Posterior vena cava (tissue), 2 donors: Measurements from ENCODE around the gene BBS9. TPM values are rescaled to one million over a fixed set of nuclear protein-coding genes. Genes with fewer than 3 reads are reported as not detected.
"Not testable (repeated sequence)": the region's sequence is repeated elsewhere in the genome, so short reads cannot be mapped to it uniquely, and the experiment has no call there.

Experiments used
- DNase-seq: peaks from one replicate; pipeline ENCODE4 v3.0.0-alpha.2; 2020; ENCODE audit warnings: low spot score
- intact Hi-C, 2 donors: fragments of 100-400 bp; cut with DNase I; formaldehyde crosslinking; loops; one replicate each; pipeline versions ENCODE4 v1.14.1 to v1.14.2; 2022 to 2023
- total RNA-seq, 2 donors: library from RNA; stranded (reverse); fragmentation: NEBNext Ultra II Directional; extraction: Animal tissue kit (Norgen Biotek cat#: 25700); gene quantifications; one replicate each; pipeline ENCODE4 v1.2.1, GENCODE V29; 2021
- donor health status: DM: yes; HTN: yes; CAD: no.
- donor health status: DM: yes; HTN: yes; CAD: no.

The BBS9 gene
- total RNA-seq, 2 donors from 2014 or later, result 13.9 to 16.8 TPM

- intact Hi-C loops, result no loop called here
- DNase-seq, result no peak
These were observed 61.4 kb downstream of the BBS9 start for GRCh38 chr7:33190688-33191304.

DNA sequence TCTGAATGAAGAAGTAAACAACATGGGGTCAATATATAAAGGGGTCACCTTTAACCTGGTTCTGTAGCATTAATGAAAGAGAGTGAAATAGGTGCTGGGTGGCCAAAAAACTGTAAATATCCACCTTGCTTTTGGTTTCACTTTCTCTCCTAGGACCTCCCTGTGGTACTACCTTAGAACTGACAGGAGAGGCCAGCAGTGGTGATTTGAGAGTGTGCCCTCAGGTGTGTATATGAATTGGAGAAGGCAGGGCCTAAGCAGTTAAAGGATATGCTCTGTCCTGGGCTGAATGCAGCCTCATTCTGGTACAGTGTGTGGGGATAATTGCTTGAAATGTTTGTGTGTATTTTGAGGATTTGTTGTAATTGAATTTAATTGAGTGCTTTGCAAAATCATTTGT, 62.0 kb downstream of the BBS9 start:
- intact Hi-C loops, result no loop called here
- no peak for DNase-seq

- intact Hi-C loops, result no loop called here
- DNase-seq, result no peak
These were observed 63.4 kb downstream of the BBS9 start for GRCh38 chr7:33192695-33193291.

DNA sequence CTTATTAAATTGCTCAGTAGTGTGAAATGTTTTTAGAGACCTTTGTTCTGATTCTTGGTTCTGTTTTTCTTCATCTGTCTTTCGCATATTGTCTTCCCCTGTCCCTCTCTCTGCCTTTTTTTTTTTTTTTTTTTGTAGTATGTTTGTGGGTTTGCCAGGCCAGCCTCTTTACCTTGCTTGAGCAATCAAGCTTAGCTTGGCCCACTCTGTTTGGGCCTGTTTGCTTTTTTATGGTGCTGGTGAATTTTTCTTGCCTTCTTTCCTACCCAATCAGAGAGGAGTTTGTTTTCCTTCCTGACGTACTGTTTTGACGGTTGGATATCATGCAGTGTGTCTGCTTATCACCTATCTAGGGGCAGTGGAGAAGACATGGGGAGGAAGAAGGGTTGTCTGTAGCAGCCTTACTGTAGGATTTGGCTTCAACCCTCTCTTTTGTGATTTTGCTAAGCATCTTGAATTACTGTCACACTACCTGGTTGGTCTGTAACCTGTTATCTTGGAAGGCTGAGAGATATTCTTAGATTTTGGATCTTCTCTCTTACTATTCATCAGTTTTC, 64.0 kb downstream of the BBS9 start:
- DNase-seq, result no peak
- intact Hi-C loops, result no loop called here

DNA sequence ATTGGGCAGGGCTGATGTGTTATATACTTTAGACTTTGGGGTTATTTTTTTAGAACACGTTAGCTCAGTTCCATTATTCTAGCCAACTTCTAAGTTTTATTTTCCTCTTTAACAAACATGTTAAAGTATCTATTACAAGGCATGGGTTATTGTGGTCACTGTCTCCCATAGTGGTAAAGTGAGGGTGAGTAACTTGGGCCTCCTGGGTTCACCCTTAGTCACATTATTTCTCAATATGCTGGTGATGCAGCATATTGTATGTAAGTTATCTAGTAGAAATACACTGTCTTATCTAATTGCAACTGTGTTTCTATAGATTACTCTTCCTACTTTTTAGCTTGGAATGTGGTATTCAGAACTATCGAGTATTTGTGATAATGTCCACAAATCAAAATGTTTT, 65.9 kb downstream of the BBS9 start:
- intact Hi-C loops, result no loop called here

DNA sequence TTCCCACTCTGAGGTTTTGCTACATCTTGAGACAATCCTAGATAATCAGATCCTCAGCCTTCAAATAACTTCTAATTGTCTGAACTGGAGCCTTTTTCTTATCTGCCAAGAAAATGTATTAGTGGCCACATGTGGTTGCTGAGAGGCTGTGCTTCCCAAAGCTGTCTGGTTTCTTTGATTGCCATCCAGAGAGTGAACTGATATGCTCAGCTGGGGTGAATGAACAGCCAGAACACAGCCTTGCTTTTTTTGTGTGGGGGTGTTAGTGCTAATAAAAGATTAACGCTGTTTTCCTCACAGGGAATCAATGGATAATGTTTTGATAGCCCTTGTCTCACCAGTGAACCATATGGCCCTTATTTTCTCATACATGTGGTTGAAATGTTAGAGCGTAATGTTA, 66.9 kb downstream of the BBS9 start:
- no peak for DNase-seq
- intact Hi-C loops, result no loop called here

More for the DNA sequence above, 65.9 kb downstream of the BBS9 start:
- no peak for DNase-seq

- intact Hi-C loops, result no loop called here
- DNase-seq, result no peak
These were observed 70.9 kb downstream of the BBS9 start for GRCh38 chr7:33200282-33200681.

DNA sequence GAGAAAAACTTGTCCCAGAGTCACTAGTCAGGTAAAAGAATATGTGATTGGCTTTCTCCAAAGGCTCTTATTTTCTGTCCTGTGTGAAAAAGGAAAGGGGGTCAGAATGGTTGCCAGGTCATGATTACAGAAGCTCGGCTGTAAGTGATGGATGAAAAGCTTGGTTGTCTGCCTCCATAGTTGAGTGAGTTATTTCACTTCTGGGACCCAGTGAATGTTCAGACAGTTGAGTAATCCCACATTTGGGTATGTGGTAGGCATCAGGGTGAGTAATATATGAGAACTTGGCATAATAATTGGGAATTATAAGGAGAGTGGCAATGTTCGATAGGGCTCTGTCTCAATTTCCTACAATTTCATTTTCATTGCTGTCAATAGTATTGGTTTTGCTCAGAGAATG, 72.5 kb downstream of the BBS9 start:
- DNase-seq, result no peak
- intact Hi-C loops, result no loop called here

DNA sequence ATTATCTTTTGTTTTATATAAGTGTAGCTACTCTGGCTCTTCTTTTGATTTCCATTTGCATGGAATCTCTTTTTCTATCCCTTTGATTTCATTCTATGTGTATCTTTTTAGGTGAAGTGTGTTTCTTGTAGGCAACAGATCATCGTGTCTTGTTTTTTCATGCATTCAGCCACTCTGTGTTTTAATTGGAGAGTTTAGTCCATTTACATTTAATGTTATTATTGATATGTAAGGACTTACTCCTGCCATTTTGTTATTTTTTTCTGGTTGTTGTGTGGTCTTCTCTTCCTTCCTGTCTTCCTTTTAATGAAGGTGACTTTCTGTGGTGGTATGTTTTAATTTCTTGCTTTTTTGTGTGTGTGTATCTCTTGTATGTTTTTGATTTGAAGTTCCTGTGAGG, 81.6 kb downstream of the BBS9 start:
- no peak for DNase-seq
- intact Hi-C loops, result no loop called here

DNA sequence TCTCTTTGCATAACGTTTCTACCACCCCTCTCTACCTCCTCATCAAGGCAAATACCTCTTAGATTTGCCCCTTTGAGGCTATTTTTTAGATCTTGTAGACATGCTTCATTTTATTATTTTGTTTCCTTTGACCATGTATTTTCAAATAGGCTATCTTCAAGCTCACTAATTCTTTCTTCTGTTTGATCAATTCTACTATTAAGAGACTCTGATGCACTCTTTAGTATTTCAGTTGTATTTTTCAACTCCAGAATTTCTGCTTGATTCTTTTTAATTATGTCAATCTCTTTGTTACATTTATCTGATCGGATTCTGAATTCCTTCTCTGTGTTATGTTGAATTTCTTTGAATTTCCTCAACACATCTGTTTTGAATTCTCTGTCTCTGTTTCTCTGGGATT, 82.8 kb downstream of the BBS9 start:
- intact Hi-C loops, result no loop called here
- no peak for DNase-seq

GRCh38 chr7:33215992-33216391, 86.6 kb downstream of the BBS9 start:
- intact Hi-C loops, result no loop called here
- DNase-seq, result no peak

DNA sequence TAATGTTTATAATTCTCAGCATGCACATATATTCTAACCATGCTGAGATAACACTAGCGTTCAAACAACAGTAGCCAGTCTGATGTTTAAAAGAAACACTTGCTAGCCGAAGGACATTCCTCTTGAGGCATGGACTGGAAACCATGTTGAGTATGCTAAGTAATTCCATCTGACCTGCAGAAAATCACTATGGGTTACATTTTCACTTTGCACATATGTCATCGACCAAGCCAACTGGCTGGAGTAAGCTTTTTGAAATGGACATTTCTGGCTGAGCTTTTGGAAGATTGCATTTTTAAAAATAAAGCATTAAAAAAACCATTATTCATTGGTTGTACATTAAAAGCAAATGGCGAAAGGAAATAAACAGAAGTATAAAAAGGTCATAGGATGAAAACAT, 88.2 kb downstream of the BBS9 start:
- intact Hi-C loops, result no loop called here

DNA sequence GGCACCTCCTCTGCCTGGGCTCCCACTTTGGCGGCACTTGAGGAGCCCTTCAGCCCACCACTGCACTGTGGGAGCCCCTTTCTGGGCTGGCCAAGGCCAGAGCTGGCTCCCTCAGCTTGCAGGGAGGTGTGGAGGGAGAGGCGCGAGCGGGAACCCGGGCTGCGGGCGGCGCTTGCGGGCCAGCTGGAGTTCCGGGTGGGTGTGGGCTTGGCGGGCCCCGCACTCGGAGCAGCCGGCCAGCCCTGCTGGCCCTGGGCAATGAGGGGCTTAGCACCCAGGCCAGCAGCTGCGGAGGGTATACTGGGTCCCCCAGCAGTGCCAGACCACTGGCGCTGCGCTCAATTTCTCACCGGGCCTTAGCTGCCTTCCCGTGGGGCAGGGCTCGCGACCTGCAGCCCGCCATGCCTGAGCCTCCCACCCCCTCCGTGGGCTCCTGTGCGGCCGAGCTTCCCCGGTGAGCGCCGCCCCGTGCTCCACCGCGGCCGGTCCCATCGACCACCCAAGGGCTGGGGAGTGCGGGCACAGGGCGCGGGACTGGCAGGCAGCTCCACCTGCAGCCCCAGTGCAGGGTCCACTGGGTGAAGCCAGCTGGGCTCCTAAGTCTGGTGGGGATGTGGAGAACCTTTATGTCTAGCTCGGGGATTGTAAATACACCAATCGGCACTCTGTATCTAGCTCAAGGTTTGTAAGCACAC, 89.6 kb downstream of the BBS9 start:
- peak; percentile 78 for DNase-seq
- intact Hi-C loops, result not testable (repeated sequence)

More for the DNA sequence above, 88.2 kb downstream of the BBS9 start:
- DNase-seq, result no peak

DNA sequence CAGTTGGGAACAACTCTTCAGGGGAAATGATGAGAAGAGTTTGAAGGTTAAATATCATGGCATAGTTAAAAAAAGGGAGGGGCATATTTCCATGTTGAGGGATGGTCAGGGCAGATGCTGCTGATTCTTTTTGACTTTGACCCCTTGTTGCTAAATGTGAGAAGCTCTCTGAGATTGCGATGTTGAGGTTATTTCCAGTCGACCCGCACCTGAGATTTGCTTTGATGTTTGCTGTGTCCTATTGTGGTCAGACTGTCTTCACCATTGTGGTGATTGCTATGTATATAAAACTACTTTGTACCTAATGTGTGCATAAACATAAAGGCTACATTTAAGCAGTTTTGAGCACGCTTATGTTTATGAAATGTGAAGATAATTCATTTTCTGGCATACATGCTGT, 90.9 kb downstream of the BBS9 start:
- no peak for DNase-seq

DNA sequence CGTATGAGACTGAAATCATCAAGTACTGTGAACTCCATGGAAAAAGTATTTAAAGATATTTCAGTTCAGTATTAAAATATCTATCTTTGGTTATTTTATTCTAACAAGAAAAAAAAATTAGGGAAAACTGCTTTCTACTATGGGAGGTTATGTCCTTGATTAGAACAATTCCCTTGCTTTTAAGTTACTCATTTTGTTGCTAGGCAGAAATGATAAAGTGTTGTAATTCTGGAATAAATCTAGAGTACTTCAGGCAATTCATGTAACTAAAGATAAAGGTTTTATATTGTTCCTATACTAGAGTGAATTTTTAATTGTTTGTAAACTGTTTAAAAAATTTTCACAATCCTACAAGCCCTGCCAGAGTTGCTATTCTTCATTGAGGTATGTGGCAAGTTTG, 92.0 kb downstream of the BBS9 start:
- DNase-seq, result no peak
- intact Hi-C loops, result no loop called here

More for the DNA sequence above, 90.9 kb downstream of the BBS9 start:
- intact Hi-C loops, result no loop called here

DNA sequence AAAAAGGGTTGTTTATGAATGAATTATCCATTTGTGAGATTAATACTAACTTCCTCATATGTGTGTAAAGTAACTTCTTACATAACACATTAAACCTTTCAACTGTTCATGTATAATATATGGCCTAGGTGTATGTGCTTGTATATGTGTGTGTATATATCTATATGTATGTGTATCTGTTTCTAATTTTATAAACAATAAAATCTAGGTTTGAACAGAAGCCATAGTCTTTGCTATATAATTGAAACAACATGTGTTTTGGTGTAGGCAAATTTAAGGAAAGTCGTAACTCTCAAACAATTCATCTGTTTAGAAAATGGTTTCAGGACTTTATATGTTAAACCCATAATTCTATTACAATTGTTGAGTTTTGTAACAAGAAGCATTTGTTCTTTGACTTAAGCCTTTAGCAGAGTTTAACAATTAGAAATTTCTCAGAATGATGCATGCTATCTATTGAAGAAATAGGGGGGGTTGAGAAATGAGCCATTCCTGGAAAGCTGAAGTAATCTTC, 103.3 kb downstream of the BBS9 start:
- intact Hi-C loops, result no loop called here
- DNase-seq, result no peak

DNA sequence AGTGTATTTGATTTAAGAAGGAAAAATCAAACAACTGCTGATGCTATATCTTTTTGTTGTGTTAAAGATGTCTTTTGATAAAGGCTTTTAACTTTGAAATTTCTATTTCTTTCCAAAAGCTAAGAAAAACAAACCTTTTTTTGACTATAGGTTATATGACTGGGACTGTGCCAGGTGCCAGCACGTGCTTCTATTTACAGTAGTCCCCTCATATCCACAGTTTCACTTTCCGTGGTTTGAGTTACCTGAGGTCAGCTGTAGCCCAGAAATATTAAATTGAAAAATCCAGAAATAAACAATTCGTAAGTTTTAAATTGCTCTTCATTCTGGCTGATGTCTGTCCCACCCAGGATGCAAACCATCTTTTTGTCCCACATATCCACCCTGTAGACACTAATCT, 104.3 kb downstream of the BBS9 start:
- DNase-seq, result no peak
- intact Hi-C loops, result no loop called here

DNA sequence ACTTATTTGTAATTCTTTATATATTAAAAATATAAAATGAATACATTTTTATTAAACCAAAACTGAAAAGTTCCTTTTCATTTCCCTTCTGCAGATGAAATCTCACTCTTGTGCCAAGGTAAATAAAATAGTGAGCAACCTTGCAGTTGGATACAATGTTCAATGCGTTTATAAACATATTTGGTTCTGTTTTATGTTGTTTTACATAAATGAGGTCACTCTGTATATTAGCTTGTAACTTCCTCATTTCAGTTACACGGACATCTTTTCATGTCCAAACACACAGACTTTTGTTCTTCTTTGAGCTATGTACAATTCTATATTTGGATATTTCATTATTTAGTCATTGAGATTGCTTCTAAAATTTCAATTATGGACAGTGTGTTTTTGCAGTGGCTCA, 107.7 kb downstream of the BBS9 start:
- DNase-seq, result no peak
- intact Hi-C loops, result no loop called here

GRCh38 chr7:33243319-33243881, 114.0 kb downstream of the BBS9 start:
- intact Hi-C loops, result loop anchor here in 1 of 2 donors (10.0 kb wide), 1 partner anchor 691 kb away; no protein-coding TSS in a partner anchor
- DNase-seq, result no peak

GRCh38 chr7:33248671-33249070, 119.3 kb downstream of the BBS9 start:
- no peak for DNase-seq
- intact Hi-C loops, result loop anchor here in 1 of 2 donors (10.0 kb wide), 1 partner anchor 686 kb away; no protein-coding TSS in a partner anchor
